Gastrocnemius medialis (tissue), 4 donors: ENCODE data around the gene TMEM209.

Experiments
- CTCF ChIP-seq, 5 experiments: fragments of 450-650 bp in 3 of 5; fragments of 200-600 bp in 2 of 5; sonication (generic) in 2 of 5; IDR thresholded peaks in 4 of 5; conservative IDR thresholded peaks in 1 of 5; 1 replicate in 4 of 5; 2 replicates in 1 of 5; pipeline ENCODE4 v1.5.1; 2016 to 2019; ENCODE audit warnings: antibody characterized with exemption in 5 of 5, mild to moderate bottlenecking in 3 of 5, moderate library complexity in 3 of 5
- POLR2A ChIP-seq, 2 donors: fragments of 450-650 bp; IDR thresholded peaks; one replicate each; pipeline ENCODE4 v1.6.1; 2017; ENCODE audit warnings: antibody characterized with exemption in 2 of 2, mild to moderate bottlenecking in 2 of 2, moderate library complexity in 2 of 2

- no peak for TF ChIP-seq CTCF (IDR thresholded peaks at IDR 0.05 in 4 of 5, conservative IDR thresholded peaks at IDR 0.05 in 1 of 5)
- no peak for TF ChIP-seq POLR2A (IDR thresholded peaks at IDR 0.05)
Measured at GRCh38 chr7:130232209-130232608, 27.0 kb upstream of the TMEM209 start.
